ENCODE data around the gene TRMT2A. TPM values are rescaled to one million over a fixed set of nuclear protein-coding genes. Genes with fewer than 3 reads are reported as not detected.

The TRMT2A gene
- total and polyA plus RNA-seq, 10 of the 15 experiments (the other 5 are each of a cell fraction or from before 2014, with no cell fraction given), result 0.29 to 97.0 (median 57.9) TPM

DNA sequence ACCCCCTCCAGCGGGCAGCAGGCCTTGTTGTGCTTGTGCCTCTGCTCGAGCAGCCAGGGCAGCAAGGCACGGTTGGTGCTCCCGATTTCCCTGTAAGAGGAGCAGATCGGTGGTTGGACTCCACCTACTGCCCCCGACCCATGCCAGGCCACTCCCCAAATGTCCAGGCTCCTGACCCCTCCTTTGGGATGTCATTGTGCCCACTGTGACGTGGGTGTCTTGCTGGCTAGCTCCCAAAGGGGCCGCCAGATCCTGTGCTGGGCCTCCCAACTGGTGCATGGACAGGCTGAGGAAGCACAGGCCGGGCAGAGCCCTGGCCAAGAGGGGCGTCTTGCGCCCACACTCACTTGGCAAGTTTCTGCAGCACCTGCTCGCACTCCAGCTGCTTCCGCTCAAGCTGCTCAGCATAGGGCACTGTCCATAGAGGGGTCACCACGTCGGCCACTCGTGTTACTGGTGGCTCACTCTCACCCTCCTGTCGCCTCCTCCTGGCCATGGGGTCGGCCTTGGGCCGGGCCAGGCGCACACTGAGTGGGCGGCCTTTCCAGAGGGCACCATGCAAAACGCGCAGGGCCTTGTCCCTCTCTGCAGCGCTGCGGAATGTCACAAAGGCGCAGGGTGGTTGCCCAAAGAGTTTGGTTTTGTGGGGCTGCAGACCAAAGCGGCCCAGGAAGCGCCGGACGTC, 1.2 kb downstream of the TRMT2A start, which contains the start of gene RANBP1:
Gene RANBP1 (plus strand): TSS at position 414 of the 685 bp plus-strand sequence. CDS start 81 bp downstream, at position 495.
- RAD21 ChIA-PET (ENCODE audit: unreplicated experiment), result no interaction called here
- peak within 1 kb of the TSS; percentile 96 for H3K4me2 ChIP-seq (ENCODE audit: control insufficient read depth, insufficient read depth)
- POLR2A ChIA-PET, result no interaction called here
- no TSS peak for BruUV-seq (replicated peaks)
- peak within 1 kb of the TSS; percentile 91 for H3K27ac ChIP-seq (ENCODE audit: control insufficient read depth, insufficient read depth)
- FAIRE-seq, result no peak
- H3K79me2 ChIP-seq (ENCODE audit: control insufficient read depth, insufficient read depth, low read length), result peaks cover 59% of the 10 kb centered on the region
- H3K9ac ChIP-seq (ENCODE audit: control insufficient read depth, insufficient read depth, low read length), result peak within 1 kb of the TSS; percentile 91
- intact Hi-C loops (cut with micrococcal nuclease; ENCODE audit: unreplicated experiment), result loop anchor here (5.0 kb wide), 1 partner anchor 144 kb away; no protein-coding TSS in a partner anchor
- ATAC-seq, result no peak
- WGBS (ENCODE audit: insufficient coverage, insufficient replicate concordance, low lambda C conversion rate, missing lambda C conversion rate), result 62% methylated on average over 30 of the region's 30 CpGs
- no peak for DNase-seq (ENCODE audit: low read depth, low spot score)
- H2AFZ ChIP-seq (ENCODE audit: control insufficient read depth, low read depth, low read length), result peak within 1 kb of the TSS; percentile 76
- H3K4me3 ChIP-seq, result peak within 1 kb of the TSS; percentile 83
- SMC1A ChIA-PET (ENCODE audit: uncharacterized antibody, unreplicated experiment), result no interaction called here
- in situ Hi-C loops (cut with MboI), result no loop called here
- no peaks in the 10 kb centered on the region for H3K27me3 ChIP-seq (replicated peaks in 1 of 2; ENCODE audit: control insufficient read depth in 2 of 2, insufficient read depth in 2 of 2, low read length in 1 of 2)
- peaks cover 32 to 44% of the 10 kb centered on the region in 2 experiments for H3K36me3 ChIP-seq (ENCODE audit: control insufficient read depth in 2 of 2, insufficient read depth in 2 of 2, low read length in 1 of 2)
- CTCF ChIA-PET, result interaction anchor here (1.5 kb wide), 1 partner anchor 37 kb away, joined by 3 read pairs; no protein-coding TSS in a partner anchor
- peaks cover 33% of the 10 kb centered on the region for H3K4me1 ChIP-seq (ENCODE audit: control insufficient read depth, insufficient read depth, low read length)
- H4K20me1 ChIP-seq (ENCODE audit: control insufficient read depth, insufficient read depth), result 0 out of 2 replicates have a peak, but pooled peaks cover 2% of the 10 kb centered on the region
- no peaks in the 10 kb centered on the region for H3K9me3 ChIP-seq (replicated peaks; ENCODE audit: control insufficient read depth, insufficient read depth, low read length)
- TF ChIP-seq BACH1 (IDR thresholded peaks at IDR 0.05; ENCODE audit: borderline replicate concordance), result 0 out of 2 replicates have a peak, but pooled peaks have one; percentile 11
- no peak for TF ChIP-seq RB1 (IDR thresholded peaks at IDR 0.05; ENCODE audit: borderline replicate concordance)

- H3K36me3 ChIP-seq (ENCODE audit: control insufficient read depth in 2 of 2, insufficient read depth in 2 of 2, low read length in 1 of 2), result peaks cover 33 to 42% of the 10 kb centered on the region in 2 experiments
- ChIA-PET RAD21 (ENCODE audit: unreplicated experiment) (no interaction called here), CTCF (no interaction called here), SMC1A (ENCODE audit: uncharacterized antibody, unreplicated experiment) (no interaction called here), POLR2A (no interaction called here)
- 96% methylated on average over 34 of the region's 36 CpGs for WGBS (ENCODE audit: insufficient coverage, insufficient replicate concordance, low lambda C conversion rate, missing lambda C conversion rate)
- no peaks in the 10 kb centered on the region for H3K27me3 ChIP-seq (replicated peaks in 1 of 2; ENCODE audit: control insufficient read depth in 2 of 2, insufficient read depth in 2 of 2, low read length in 1 of 2)
- FAIRE-seq (no peak), DNase-seq (ENCODE audit: low read depth, low spot score) (no peak), ATAC-seq (no peak)
- no peak overlapping the region; the same call in 1 of the 2 replicates for H3K4me2 ChIP-seq (ENCODE audit: control insufficient read depth, insufficient read depth)
- H3K79me2 ChIP-seq (ENCODE audit: control insufficient read depth, insufficient read depth, low read length), result peaks cover 49% of the 10 kb centered on the region
- intact Hi-C loops (cut with micrococcal nuclease; ENCODE audit: unreplicated experiment) (loop anchor here (5.0 kb wide), 1 partner anchor 142 kb away; no protein-coding TSS in a partner anchor), in situ Hi-C loops (cut with MboI) (no loop called here)
- H4K20me1 ChIP-seq (ENCODE audit: control insufficient read depth, insufficient read depth), result 0 out of 2 replicates have a peak, but pooled peaks cover 2% of the 10 kb centered on the region
- no peak overlapping the region for H2AFZ ChIP-seq (ENCODE audit: control insufficient read depth, low read depth, low read length)
- no peak overlapping the region for H3K27ac ChIP-seq (ENCODE audit: control insufficient read depth, insufficient read depth)
- peaks cover 29% of the 10 kb centered on the region for H3K4me1 ChIP-seq (ENCODE audit: control insufficient read depth, insufficient read depth, low read length)
- no peaks in the 10 kb centered on the region for H3K9me3 ChIP-seq (replicated peaks; ENCODE audit: control insufficient read depth, insufficient read depth, low read length)
- peak overlapping the region; percentile 91; the same call in 1 of the 2 replicates for H3K9ac ChIP-seq (ENCODE audit: control insufficient read depth, insufficient read depth, low read length)
- BruUV-seq (replicated peaks), result no TSS peak
- H3K4me3 ChIP-seq, result peak overlapping the region; percentile 83
- no peak for TF ChIP-seq CEBPB (IDR thresholded peaks at IDR 0.05; ENCODE audit: borderline replicate concordance in 1 of 2, low read depth in 2 of 2, low read length in 2 of 2)
- no peak for TF ChIP-seq ATF3 (IDR thresholded peaks at IDR 0.05; ENCODE audit: borderline replicate concordance, extremely low read depth, low read depth, low read length)
- no peak for TF ChIP-seq HDAC6 (IDR thresholded peaks at IDR 0.05; ENCODE audit: unreplicated experiment)
- no peak for TF ChIP-seq PKNOX1 (IDR thresholded peaks at IDR 0.05)
- no peak for TF ChIP-seq HDAC2 (IDR thresholded peaks at IDR 0.05)
- TF ChIP-seq ETV6 (conservative IDR thresholded peaks at IDR 0.05 in 1 of 2, IDR thresholded peaks at IDR 0.05 in 1 of 2; ENCODE audit: borderline replicate concordance in 1 of 2, low read depth in 1 of 2), result no peak
- TF ChIP-seq RBBP5 (conservative IDR thresholded peaks at IDR 0.05), result no peak
- no peak for TF ChIP-seq PAX8 (IDR thresholded peaks at IDR 0.05)
- no peak for TF ChIP-seq RUNX3 (IDR thresholded peaks at IDR 0.05; ENCODE audit: low read length)
Observed at GRCh38 chr22:20114506-20115475, 2.2 kb downstream of the TRMT2A start.

All from GM12878 (cell line).